GM12878 (cell line): ENCODE measurements around the gene CTNNA2. TPM values are rescaled to one million over a fixed set of nuclear protein-coding genes. Genes with fewer than 3 reads are reported as not detected.

Source experiments
- ATAC-seq: fragments of 200-7000 bp; cut with Tn5 transposase; 3 replicates; pipeline ENCODE4 v1.9.1; 2020; ENCODE audit warnings: mild to moderate bottlenecking, moderate library complexity
- BruUV-seq: library from RNA; stranded (reverse); fragments of 400-500 nt; replicated peaks from 2 replicates; lab custom pipeline; 2021; lab: Mats Ljungman, UMichigan
- CTCF ChIA-PET: fragments of 300-600 bp; sonication (Branson Sonifier 250); formaldehyde crosslinking; extraction: SDS; loops from one replicate; lab custom pipeline; 2021; ENCODE audit warnings: inconsistent platforms; lab: Yijun Ruan, JAX
- POLR2A ChIA-PET: fragments of 350-600 bp; formaldehyde crosslinking; extraction: SDS; loops from one replicate; lab custom pipeline; 2021; ENCODE audit warnings: inconsistent platforms; lab: Charles Lee
- RAD21 ChIA-PET: fragments of 300-600 bp; sonication (Branson Sonifier 250); formaldehyde crosslinking; loops from one replicate; lab custom pipeline; 2023; ENCODE audit warnings: antibody characterized with exemption; ENCODE audit not compliant: unreplicated experiment; lab: Charles Lee
- SMC1A ChIA-PET: fragments of 300-600 bp; sonication (Branson Sonifier 250); formaldehyde crosslinking; loops from one replicate; lab custom pipeline; 2023; ENCODE audit not compliant: unreplicated experiment, uncharacterized antibody; lab: Charles Lee
- DNase-seq: peaks from one replicate; pipeline ENCODE4 v3.0.0-alpha.2; 2011; ENCODE audit warnings: low read depth, low spot score
- FAIRE-seq: peaks from 3 replicates; lab custom pipeline; 2011; peaks lifted over from hg19 to GRCh38; lab: Jason Lieb, UNC
- H2AFZ ChIP-seq: 2 replicates; pipeline ENCODE4 v1.6.0; 2011; ENCODE audit warnings: low read depth, low read length, control low read depth; ENCODE audit not compliant: control insufficient read depth
- H3K27ac ChIP-seq: 2 replicates; pipeline ENCODE4 v1.5.1; 2011; ENCODE audit warnings: control low read depth; ENCODE audit not compliant: control insufficient read depth, insufficient read depth
- H3K27me3 ChIP-seq, 2 experiments: replicated peaks in 1 of 2; 2 replicates each; pipeline versions ENCODE4 v1.6.0 to v1.6.1; 2011; ENCODE audit warnings: low read length in 1 of 2; ENCODE audit not compliant: control insufficient read depth in 2 of 2, insufficient read depth in 2 of 2
- H3K36me3 ChIP-seq, 2 experiments: 2 replicates each; pipeline ENCODE4 v1.5.1; 2011; ENCODE audit warnings: low read length in 1 of 2; ENCODE audit not compliant: control insufficient read depth in 2 of 2, insufficient read depth in 2 of 2
- H3K4me1 ChIP-seq: 2 replicates; pipeline ENCODE4 v1.6.1; 2011; ENCODE audit warnings: mild to moderate bottlenecking, low read length, moderate library complexity, mixed read lengths; ENCODE audit not compliant: control insufficient read depth, insufficient read depth
- H3K4me2 ChIP-seq: 2 replicates; pipeline ENCODE4 v1.6.0; 2011; ENCODE audit warnings: control low read depth; ENCODE audit not compliant: control insufficient read depth, insufficient read depth
- H3K4me3 ChIP-seq: fragments of 200-600 bp; sonication (generic); 2 replicates; pipeline ENCODE4 v1.5.1; 2016
- H3K79me2 ChIP-seq: 2 replicates; pipeline ENCODE4 v1.6.0; 2011; ENCODE audit warnings: low read length; ENCODE audit not compliant: control insufficient read depth, insufficient read depth
- H3K9ac ChIP-seq: 2 replicates; pipeline ENCODE4 v1.8.0; 2011; ENCODE audit warnings: low read length, control low read depth, mixed read lengths; ENCODE audit not compliant: control insufficient read depth, insufficient read depth
- H3K9me3 ChIP-seq: replicated peaks from 3 replicates; pipeline ENCODE4 v1.5.1; 2011; ENCODE audit warnings: mild to moderate bottlenecking, low read length; ENCODE audit not compliant: control insufficient read depth, insufficient read depth
- H4K20me1 ChIP-seq: 2 replicates; pipeline ENCODE4 v1.6.0; 2011; ENCODE audit not compliant: control insufficient read depth, insufficient read depth
- CEBPB ChIP-seq, 2 experiments: fragments of 150-350 bp in 1 of 2; IDR thresholded peaks; 2 replicates each; pipeline ENCODE4 v1.6.1; 2012 to 2014; ENCODE audit warnings: low read depth in 2 of 2, low read length in 2 of 2, borderline replicate concordance in 1 of 2, inconsistent platforms in 1 of 2
- NFYB ChIP-seq: IDR thresholded peaks from 2 replicates; pipeline ENCODE4 v1.6.1; 2011; ENCODE audit warnings: low read depth, mild to moderate bottlenecking, low read length, improper control_type of control experiment, moderate library complexity; ENCODE audit not compliant: insufficient read depth
- RB1 ChIP-seq: fragments of 450-650 bp; formaldehyde crosslinking; IDR thresholded peaks from 2 replicates; pipeline ENCODE4 v1.6.1; 2017; ENCODE audit warnings: mild to moderate bottlenecking, borderline replicate concordance
- YY1 ChIP-seq: IDR thresholded peaks from 2 replicates; pipeline ENCODE4 v1.6.1; 2011; ENCODE audit warnings: low read depth, mild to moderate bottlenecking, low read length
- ZZZ3 ChIP-seq: IDR thresholded peaks from 2 replicates; pipeline ENCODE4 v1.6.1; 2011; ENCODE audit warnings: low read depth; ENCODE audit not compliant: control insufficient read depth, insufficient read length
- WGBS: methylation state at CpG from one replicate; pipeline ENCODE4 v1.1.6; 2016; ENCODE audit warnings: low lambda C conversion rate; ENCODE audit not compliant: insufficient replicate concordance, insufficient coverage; ENCODE audit errors: missing lambda C conversion rate; 5-methylcytosine and 5-hydroxymethylcytosine counted together
- in situ Hi-C: fragments of 300-500 bp; cut with MboI; formaldehyde crosslinking; loops from 9 replicates; pipeline ENCODE4 v1.14.3; 2018; ENCODE audit warnings: mixed read lengths
- intact Hi-C: fragments of 100-400 bp; cut with micrococcal nuclease; formaldehyde crosslinking; loops from one replicate; pipeline ENCODE4 v1.14.2; 2022; ENCODE audit not compliant: unreplicated experiment
- polyA plus RNA-seq, 11 experiments: library from polyadenylated mRNA; depleted of rRNA in 4 of 11; unstranded in 6 of 11; stranded (reverse) in 5 of 11; fragments of >200 nt; fragmentation: Nextera tagmentation in 4 of 11; fragmentation: Illumina TruSeq in 1 of 11; extraction: Ambion mirVana in 4 of 11; extraction: Trizol in 1 of 11; gene quantifications; 1 replicate in 1 of 11; 2 replicates in 10 of 11; pipeline versions ENCODE4 v1.2.1 to v1.2.3, GENCODE V29; 2011 to 2016; ENCODE audit warnings: inconsistent platforms in 2 of 11, missing spikeins in 2 of 11, low read depth in 1 of 11
- total RNA-seq, 4 experiments: library from RNA; depleted of rRNA in 3 of 4; stranded (reverse); fragments of >200 nt in 3 of 4; fragmentation: Illumina TruSeq in 1 of 4; extraction: Trizol in 1 of 4; gene quantifications; 2 replicates each; pipeline versions ENCODE4 v1.2.1 to v1.2.3, GENCODE V29; 2013 to 2021
- TF ChIP-seq, protein P1 (sequence below): fragments of 450-650 bp; IDR thresholded peaks from 2 replicates; pipeline ENCODE4 v1.6.1; 2018; ENCODE audit warnings: borderline replicate concordance, mild to moderate bottlenecking; ENCODE audit not compliant: partially characterized antibody

CTNNA2 gene
- total and polyA plus RNA-seq, 10 of the 15 experiments (the other 5 are each of a cell fraction or from before 2014, with no cell fraction given): 2.4 to 36.2 (median 6.6) TPM

DNA sequence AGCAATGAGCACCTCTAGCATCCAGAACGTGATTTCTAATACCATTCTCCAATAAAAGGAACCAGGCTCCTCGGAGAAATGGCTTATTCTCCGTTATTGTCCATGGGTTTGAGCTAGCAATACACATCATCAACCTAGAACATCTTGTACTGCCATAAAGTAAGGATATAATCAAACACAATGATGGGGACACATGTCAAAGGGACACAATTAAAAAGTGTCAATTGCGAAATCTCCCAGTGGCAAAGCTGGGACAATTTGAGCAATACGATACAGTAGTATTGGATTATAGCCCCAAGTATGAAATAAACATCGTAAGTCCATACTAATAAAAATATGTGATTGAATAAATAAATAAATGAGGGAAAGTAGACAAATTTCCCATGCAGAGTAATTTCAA lies 108.4 kb downstream of the CTNNA2 start:
- Histone ChIP-seq H3K9ac (no peak overlapping the region), H3K4me1 (no peaks in the 10 kb centered on the region), H3K9me3 (no peaks in the 10 kb centered on the region), H3K27ac (no peak overlapping the region), H3K27me3 (no peaks in the 10 kb centered on the region), H2AFZ (no peak overlapping the region), H3K4me3 (no peak overlapping the region), H3K36me3 (no peaks in the 10 kb centered on the region), H4K20me1 (no peaks in the 10 kb centered on the region), H3K79me2 (no peaks in the 10 kb centered on the region), H3K4me2 (no peak overlapping the region)
- intact Hi-C loops (no loop called here), in situ Hi-C loops (no loop called here)
- 20% methylated on average over 6 of the region's 6 CpGs for WGBS
- no peak for FAIRE-seq
- RAD21 ChIA-PET: no interaction called here
- ATAC-seq: no peak
- no TSS peak for BruUV-seq
- DNase-seq: no peak
- SMC1A ChIA-PET: interaction anchor here (0.6 kb wide), 1 partner anchor 16 kb away, joined by 3 read pairs; no protein-coding TSS in a partner anchor
- POLR2A ChIA-PET: no interaction called here
- TF ChIP-seq YY1 (no peak), CEBPB (IDR thresholded peaks at IDR 0.05; ENCODE audit: borderline replicate concordance in 1 of 2, low read depth in 2 of 2, low read length in 2 of 2) (no peak), ZZZ3 (no peak), NFYB (no peak), RB1 (no peak)
- TF ChIP-seq, protein P1, sequence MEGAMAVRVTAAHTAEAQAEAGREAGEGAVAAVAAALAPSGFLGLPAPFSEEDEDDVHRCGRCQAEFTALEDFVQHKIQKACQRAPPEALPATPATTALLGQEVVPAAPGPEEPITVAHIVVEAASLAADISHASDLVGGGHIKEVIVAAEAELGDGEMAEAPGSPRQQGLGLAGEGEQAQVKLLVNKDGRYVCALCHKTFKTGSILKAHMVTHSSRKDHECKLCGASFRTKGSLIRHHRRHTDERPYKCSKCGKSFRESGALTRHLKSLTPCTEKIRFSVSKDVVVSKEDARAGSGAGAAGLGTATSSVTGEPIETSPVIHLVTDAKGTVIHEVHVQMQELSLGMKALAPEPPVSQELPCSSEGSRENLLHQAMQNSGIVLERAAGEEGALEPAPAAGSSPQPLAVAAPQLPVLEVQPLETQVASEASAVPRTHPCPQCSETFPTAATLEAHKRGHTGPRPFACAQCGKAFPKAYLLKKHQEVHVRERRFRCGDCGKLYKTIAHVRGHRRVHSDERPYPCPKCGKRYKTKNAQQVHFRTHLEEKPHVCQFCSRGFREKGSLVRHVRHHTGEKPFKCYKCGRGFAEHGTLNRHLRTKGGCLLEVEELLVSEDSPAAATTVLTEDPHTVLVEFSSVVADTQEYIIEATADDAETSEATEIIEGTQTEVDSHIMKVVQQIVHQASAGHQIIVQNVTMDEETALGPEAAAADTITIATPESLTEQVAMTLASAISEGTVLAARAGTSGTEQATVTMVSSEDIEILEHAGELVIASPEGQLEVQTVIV: no peak
- CTCF ChIA-PET: no interaction called here
